ENCODE results near the gene RCC1. TPM values are rescaled to one million over a fixed set of nuclear protein-coding genes. Genes with fewer than 3 reads are reported as not detected.
"Not testable (repeated sequence)": the region's sequence is repeated elsewhere in the genome, so short reads cannot be mapped to it uniquely, and the experiment has no call there.

Gene RCC1
- total RNA-seq, 1 donor from 2014 or later = 145 TPM

DNA sequence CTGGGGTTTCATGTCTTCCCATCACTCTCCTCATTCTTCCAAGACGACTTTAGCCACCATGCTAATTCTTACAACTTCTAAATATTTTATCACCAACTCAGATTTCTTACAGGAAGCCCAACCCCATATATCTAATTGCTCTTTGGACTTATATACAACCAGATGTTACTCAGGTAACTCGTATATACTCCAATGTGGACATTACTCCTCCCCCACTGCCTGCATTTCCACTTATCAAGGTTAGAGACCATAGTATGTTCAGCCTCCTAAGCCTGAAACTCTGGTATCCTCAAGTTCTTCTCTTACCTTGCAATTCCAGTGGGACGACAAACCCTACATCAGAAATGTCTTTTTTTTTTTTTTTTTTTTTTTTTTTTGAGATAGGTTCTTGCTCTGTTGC lies 2.7 kb upstream of the RCC1 start:
- intact Hi-C loops (cut with micrococcal nuclease) = no loop called here
- H3K9me3 Mint-ChIP-seq = no peaks in the 10 kb centered on the region

GRCh38 chr1:28506907-28507246 lies 1.0 kb downstream of the RCC1 start:
- Mint-ChIP-seq H3K27me3 (peaks cover 2% of the 10 kb centered on the region), H3K4me1 (peaks cover 30% of the 10 kb centered on the region), H3K4me3 (peak overlapping the region; percentile 92), H3K36me3 (ENCODE audit: low read depth) (peaks cover 63% of the 10 kb centered on the region), H3K27ac (peak overlapping the region; percentile 99), H3K9me3 (peaks cover 5% of the 10 kb centered on the region)
- DNase-seq = peak; percentile 64
- intact Hi-C loops (cut with micrococcal nuclease) = loop anchor here (5.0 kb wide), 1 partner anchor 55 kb away; no protein-coding TSS in a partner anchor

More for the DNA sequence above, 2.7 kb upstream of the RCC1 start:
- no peak for DNase-seq
- H3K4me3 Mint-ChIP-seq = no peak overlapping the region
- peaks cover 28% of the 10 kb centered on the region for H3K36me3 Mint-ChIP-seq (ENCODE audit: low read depth)
- H3K4me1 Mint-ChIP-seq = peaks cover 8% of the 10 kb centered on the region
- no peak overlapping the region for H3K27ac Mint-ChIP-seq
- no peaks in the 10 kb centered on the region for H3K27me3 Mint-ChIP-seq

DNA sequence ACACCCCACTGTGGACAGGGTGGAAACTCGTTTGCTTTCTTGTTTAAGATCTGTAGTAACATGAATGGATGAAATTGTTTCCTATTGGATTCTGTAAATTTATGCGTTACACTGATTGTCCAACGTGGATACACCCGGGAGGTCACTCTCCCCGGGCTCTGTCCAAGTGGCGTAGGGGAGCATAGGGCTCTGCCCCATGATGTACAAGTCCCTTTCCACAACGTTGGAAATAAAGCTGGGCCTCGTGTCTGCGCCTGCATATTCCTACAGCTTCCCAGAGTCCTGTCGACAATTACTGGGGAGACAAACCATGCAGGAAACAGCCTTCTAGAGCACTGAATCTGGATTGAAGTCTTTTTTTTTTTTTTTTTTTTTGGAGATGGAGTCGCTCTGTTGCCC lies 1.4 kb downstream of the RCC1 start:
- peak; percentile 73 for DNase-seq
- Mint-ChIP-seq H3K27ac (peak overlapping the region; percentile 99), H3K9me3 (peaks cover 5% of the 10 kb centered on the region), H3K36me3 (ENCODE audit: low read depth) (peaks cover 67% of the 10 kb centered on the region), H3K27me3 (peaks cover 2% of the 10 kb centered on the region), H3K4me1 (peaks cover 32% of the 10 kb centered on the region), H3K4me3 (peak overlapping the region; percentile 92)
- intact Hi-C loops (cut with micrococcal nuclease) = loop anchor here (5.0 kb wide), 1 partner anchor 55 kb away; no protein-coding TSS in a partner anchor

DNA sequence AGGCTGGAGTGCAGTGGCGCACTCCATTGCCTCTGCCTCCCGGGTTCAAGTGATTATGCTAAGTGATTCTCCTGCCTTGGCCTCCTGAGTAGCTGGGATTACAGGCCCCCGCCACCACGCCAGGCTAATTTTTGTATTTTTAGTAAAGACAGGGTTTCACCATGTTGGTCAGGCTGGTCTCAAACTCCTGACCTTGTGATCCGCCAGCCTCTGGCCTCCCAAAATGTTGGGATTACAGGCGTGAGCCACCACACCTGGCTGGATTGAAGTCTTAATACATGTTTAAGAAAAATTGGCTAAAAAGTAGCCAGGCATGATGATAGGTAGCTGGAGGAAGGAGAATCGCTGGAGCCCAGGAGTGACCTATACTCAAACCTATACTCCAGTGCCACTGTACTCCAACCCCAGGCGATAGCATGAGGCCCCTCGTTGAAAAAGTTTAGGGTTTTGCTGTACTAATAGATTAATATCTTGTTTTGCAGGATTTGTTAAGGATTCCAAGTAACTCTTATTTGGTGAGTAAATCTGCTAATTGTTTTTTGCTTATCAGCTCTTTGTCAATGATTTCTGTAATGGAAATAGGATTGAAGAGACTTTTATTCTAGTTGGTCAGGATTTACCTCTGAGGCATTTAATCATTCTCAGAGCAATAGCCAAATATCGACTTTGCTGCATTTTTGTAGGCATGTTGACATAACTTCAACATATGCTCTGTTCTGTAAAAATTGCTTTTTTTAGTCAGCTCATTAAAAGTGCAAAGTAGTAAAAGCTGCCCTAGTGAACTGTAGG lies 2.0 kb downstream of the RCC1 start:
- Mint-ChIP-seq H3K9me3 (peaks cover 5% of the 10 kb centered on the region), H3K36me3 (ENCODE audit: low read depth) (peaks cover 73% of the 10 kb centered on the region), H3K27me3 (peaks cover 2% of the 10 kb centered on the region), H3K27ac (peak overlapping the region; percentile 99), H3K4me1 (peaks cover 38% of the 10 kb centered on the region), H3K4me3 (peak overlapping the region; percentile 92)
- intact Hi-C loops (cut with micrococcal nuclease) = loop anchor here (5.0 kb wide), 1 partner anchor 56 kb away; no protein-coding TSS in a partner anchor
- peak; percentile 67 for DNase-seq

DNA sequence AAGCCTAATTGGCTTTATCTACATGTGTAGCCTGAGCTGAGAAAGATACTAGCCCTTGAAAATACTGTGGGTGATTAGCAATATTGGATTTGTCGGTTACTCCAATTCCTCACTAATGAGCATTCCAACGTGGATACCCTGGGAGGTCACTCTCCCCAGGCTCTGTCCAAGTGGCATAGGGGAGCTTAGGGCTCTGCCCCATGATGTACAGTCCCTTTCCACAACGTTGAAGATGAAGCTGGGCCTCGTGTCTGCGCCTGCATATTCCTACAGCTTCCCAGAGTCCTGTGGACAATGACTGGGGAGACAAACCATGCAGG lies 2.6 kb downstream of the RCC1 start:
- Mint-ChIP-seq H3K36me3 (ENCODE audit: low read depth) (peaks cover 79% of the 10 kb centered on the region), H3K27ac (peak overlapping the region; percentile 99), H3K4me1 (peaks cover 38% of the 10 kb centered on the region), H3K4me3 (peak overlapping the region; percentile 92), H3K27me3 (peaks cover 2% of the 10 kb centered on the region), H3K9me3 (peaks cover 5% of the 10 kb centered on the region)
- intact Hi-C loops (cut with micrococcal nuclease) = loop anchor here (5.0 kb wide), 1 partner anchor 56 kb away; no protein-coding TSS in a partner anchor
- DNase-seq = peak; percentile 65

GRCh38 chr1:28509705-28510272 lies 3.9 kb downstream of the RCC1 start:
- peaks cover 2% of the 10 kb centered on the region for H3K27me3 Mint-ChIP-seq
- H3K27ac Mint-ChIP-seq = peak overlapping the region; percentile 99
- DNase-seq = peak; percentile 66
- peak overlapping the region; percentile 92 for H3K4me3 Mint-ChIP-seq
- intact Hi-C loops (cut with micrococcal nuclease) = loop anchor here (5.0 kb wide), 1 partner anchor 57 kb away; no protein-coding TSS in a partner anchor
- peaks cover 89% of the 10 kb centered on the region for H3K36me3 Mint-ChIP-seq (ENCODE audit: low read depth)
- peaks cover 5% of the 10 kb centered on the region for H3K9me3 Mint-ChIP-seq
- peaks cover 38% of the 10 kb centered on the region for H3K4me1 Mint-ChIP-seq

- H3K9me3 Mint-ChIP-seq = peaks cover 5% of the 10 kb centered on the region
- H3K4me1 Mint-ChIP-seq = peaks cover 42% of the 10 kb centered on the region
Observed at GRCh38 chr1:28510273-28510969, 4.6 kb downstream of the RCC1 start.

GRCh38 chr1:28510970-28511440 lies 5.2 kb downstream of the RCC1 start:
- Mint-ChIP-seq H3K9me3 (peaks cover 5% of the 10 kb centered on the region), H3K27ac (peak overlapping the region; percentile 99), H3K4me1 (peaks cover 39% of the 10 kb centered on the region), H3K4me3 (peak overlapping the region; percentile 92), H3K36me3 (ENCODE audit: low read depth) (peaks cover 86% of the 10 kb centered on the region), H3K27me3 (peaks cover 2% of the 10 kb centered on the region)
- intact Hi-C loops (cut with micrococcal nuclease) = no loop called here
- no peak for DNase-seq

More at GRCh38 chr1:28510273-28510969, 4.6 kb downstream of the RCC1 start:
- peak overlapping the region; percentile 92 for H3K4me3 Mint-ChIP-seq
- peak overlapping the region; percentile 99 for H3K27ac Mint-ChIP-seq
- H3K27me3 Mint-ChIP-seq = peaks cover 2% of the 10 kb centered on the region
- intact Hi-C loops (cut with micrococcal nuclease) = no loop called here
- DNase-seq = peak; percentile 64
- peaks cover 91% of the 10 kb centered on the region for H3K36me3 Mint-ChIP-seq (ENCODE audit: low read depth)

- peaks cover 5% of the 10 kb centered on the region for H3K9me3 Mint-ChIP-seq
- intact Hi-C loops (cut with micrococcal nuclease) = no loop called here
- peaks cover 2% of the 10 kb centered on the region for H3K27me3 Mint-ChIP-seq
- no peak for DNase-seq
- peaks cover 44% of the 10 kb centered on the region for H3K4me1 Mint-ChIP-seq
- peak overlapping the region; percentile 92 for H3K4me3 Mint-ChIP-seq
- H3K36me3 Mint-ChIP-seq (ENCODE audit: low read depth) = peaks cover 75% of the 10 kb centered on the region
- H3K27ac Mint-ChIP-seq = peak overlapping the region; percentile 99
Observed at GRCh38 chr1:28512058-28512611, 6.3 kb downstream of the RCC1 start.

GRCh38 chr1:28514445-28514933 lies 8.6 kb downstream of the RCC1 start:
- DNase-seq; H3K27me3 Mint-ChIP-seq; intact Hi-C loops (cut with micrococcal nuclease); H3K4me3 Mint-ChIP-seq; H3K9me3 Mint-ChIP-seq: not testable (repeated sequence)
- H3K4me1 Mint-ChIP-seq = peaks cover 46% of the 10 kb centered on the region
- H3K27ac Mint-ChIP-seq = peak overlapping the region; percentile 74
- H3K36me3 Mint-ChIP-seq (ENCODE audit: low read depth) = peaks cover 57% of the 10 kb centered on the region

- Mint-ChIP-seq H3K27ac (peak overlapping the region; percentile 97), H3K36me3 (ENCODE audit: low read depth) (peaks cover 45% of the 10 kb centered on the region), H3K27me3 (no peaks in the 10 kb centered on the region), H3K4me3 (no peak overlapping the region), H3K4me1 (peaks cover 38% of the 10 kb centered on the region), H3K9me3 (no peaks in the 10 kb centered on the region)
- intact Hi-C loops (cut with micrococcal nuclease) = loop anchor here (5.0 kb wide), 1 partner anchor 666 kb away; the partner anchor contains the start of gene SRSF4
- DNase-seq = no peak
Observed at GRCh38 chr1:28516518-28516956, 10.7 kb downstream of the RCC1 start.

GRCh38 chr1:28517649-28517999 lies 11.8 kb downstream of the RCC1 start:
- intact Hi-C loops (cut with micrococcal nuclease) = loop anchor here (1.0 to 5.0 kb wide), 2 partner anchors 86 to 665 kb away; partner anchors contain the start of gene SRSF4

More at GRCh38 chr1:28517649-28517999, 11.8 kb downstream of the RCC1 start:
- H3K4me1 Mint-ChIP-seq = peaks cover 39% of the 10 kb centered on the region
- peak overlapping the region; percentile 89 for H3K4me3 Mint-ChIP-seq
- no peaks in the 10 kb centered on the region for H3K9me3 Mint-ChIP-seq
- DNase-seq = no peak
- no peaks in the 10 kb centered on the region for H3K27me3 Mint-ChIP-seq
- peaks cover 42% of the 10 kb centered on the region for H3K36me3 Mint-ChIP-seq (ENCODE audit: low read depth)
- peak overlapping the region; percentile 97 for H3K27ac Mint-ChIP-seq

Data from activated CD4-positive, alpha-beta T cell treated with anti-CD3 and anti-CD28 coated beads, Interleukin-2, amount 10 ng/mL, durations not matched to agents 24 days and 14 days (primary cell).